ENCODE data around the gene MYLK.

DNA sequence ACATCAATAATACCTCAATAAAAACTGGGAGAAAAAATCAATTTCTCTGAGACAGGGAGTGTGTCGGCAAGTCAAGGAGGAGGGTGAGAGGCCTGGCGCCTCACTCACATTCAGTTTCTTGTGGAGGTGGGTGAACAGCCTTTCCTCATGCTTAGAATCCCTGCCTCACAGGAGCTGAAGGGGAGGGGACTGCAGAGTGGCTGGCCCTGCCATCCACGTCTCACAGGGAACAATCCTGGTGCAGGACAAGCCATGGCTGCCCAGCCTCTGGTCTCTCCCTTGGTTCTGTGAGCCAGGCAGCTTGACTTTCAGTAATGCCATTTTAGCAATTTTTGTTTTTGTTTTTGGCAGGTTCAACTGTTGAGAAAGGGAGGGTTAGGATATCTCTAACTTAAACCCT lies 172.8 kb downstream of the MYLK start:
- no peak for TF ChIP-seq CHD4 (IDR thresholded peaks at IDR 0.05)
- TF ChIP-seq, protein P1, sequence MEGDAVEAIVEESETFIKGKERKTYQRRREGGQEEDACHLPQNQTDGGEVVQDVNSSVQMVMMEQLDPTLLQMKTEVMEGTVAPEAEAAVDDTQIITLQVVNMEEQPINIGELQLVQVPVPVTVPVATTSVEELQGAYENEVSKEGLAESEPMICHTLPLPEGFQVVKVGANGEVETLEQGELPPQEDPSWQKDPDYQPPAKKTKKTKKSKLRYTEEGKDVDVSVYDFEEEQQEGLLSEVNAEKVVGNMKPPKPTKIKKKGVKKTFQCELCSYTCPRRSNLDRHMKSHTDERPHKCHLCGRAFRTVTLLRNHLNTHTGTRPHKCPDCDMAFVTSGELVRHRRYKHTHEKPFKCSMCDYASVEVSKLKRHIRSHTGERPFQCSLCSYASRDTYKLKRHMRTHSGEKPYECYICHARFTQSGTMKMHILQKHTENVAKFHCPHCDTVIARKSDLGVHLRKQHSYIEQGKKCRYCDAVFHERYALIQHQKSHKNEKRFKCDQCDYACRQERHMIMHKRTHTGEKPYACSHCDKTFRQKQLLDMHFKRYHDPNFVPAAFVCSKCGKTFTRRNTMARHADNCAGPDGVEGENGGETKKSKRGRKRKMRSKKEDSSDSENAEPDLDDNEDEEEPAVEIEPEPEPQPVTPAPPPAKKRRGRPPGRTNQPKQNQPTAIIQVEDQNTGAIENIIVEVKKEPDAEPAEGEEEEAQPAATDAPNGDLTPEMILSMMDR (IDR thresholded peaks at IDR 0.05 in 2 of 3, conservative IDR thresholded peaks at IDR 0.05 in 1 of 3; ENCODE audit: control insufficient read depth in 2 of 3, extremely low read depth in 1 of 3, insufficient read depth in 1 of 3, low read depth in 3 of 3, low read length in 3 of 3): no peak
- no peak for TF ChIP-seq CHD1 (IDR thresholded peaks at IDR 0.05; ENCODE audit: low read depth, low read length)
- no peak for TF ChIP-seq RAD21 (IDR thresholded peaks at IDR 0.05; ENCODE audit: insufficient read depth, low read depth, low read length)
- TF ChIP-seq NRF1 (conservative IDR thresholded peaks at IDR 0.05; ENCODE audit: low read depth, low read length): no peak
- TF ChIP-seq STAT3 (IDR thresholded peaks at IDR 0.05; ENCODE audit: low read depth, low read length): no peak
- TF ChIP-seq RFX5 (IDR thresholded peaks at IDR 0.05; ENCODE audit: low read depth, low read length): no peak
- no peak for TF ChIP-seq SUZ12 (IDR thresholded peaks at IDR 0.05; ENCODE audit: unreplicated experiment)
- TF ChIP-seq SREBF2 (IDR thresholded peaks at IDR 0.05; ENCODE audit: low read length): no peak
- no peak for TF ChIP-seq EZH2 (IDR thresholded peaks at IDR 0.05; ENCODE audit: borderline replicate concordance, control insufficient read depth, low read depth, low read length)
- TF ChIP-seq RCOR1 (conservative IDR thresholded peaks at IDR 0.05; ENCODE audit: low read depth, low read length): no peak
- TF ChIP-seq POLR2AphosphoS5 (IDR thresholded peaks at IDR 0.05; ENCODE audit: low read length): no peak
- TF ChIP-seq JUND (IDR thresholded peaks at IDR 0.05; ENCODE audit: low read depth, low read length): no peak
- TF ChIP-seq POLR2A (IDR thresholded peaks at IDR 0.05; ENCODE audit: low read depth, low read length): no peak
